Coronary artery (tissue), 2 donors: Measurements from ENCODE around the gene CALHM1.
"Not testable (repeated sequence)": the region's sequence is repeated elsewhere in the genome, so short reads cannot be mapped to it uniquely, and the experiment has no call there.

ENCODE experiments used
- DNase-seq: peaks from one replicate; pipeline ENCODE4 v3.0.0-alpha.2; 2017; ENCODE audit warnings: low spot score
- H3K27ac ChIP-seq, 2 donors: fragments of 200-600 bp; sonication (generic); one replicate each; pipeline ENCODE4 v1.5.1; 2016 to 2019
- H3K4me3 ChIP-seq: fragments of 200-600 bp; sonication (generic); 2 replicates; pipeline ENCODE4 v1.5.1; 2016; ENCODE audit warnings: mild to moderate bottlenecking, moderate library complexity
- CTCF ChIP-seq: fragments of 200-600 bp; sonication (generic); IDR thresholded peaks from one replicate; pipeline ENCODE4 v1.5.1; 2019; ENCODE audit warnings: antibody characterized with exemption

CALHM1 gene

GRCh38 chr10:103493916-103494877, 35.5 kb upstream of the CALHM1 start:
- Histone ChIP-seq H3K27ac (no peak overlapping the region), H3K4me3 (peak overlapping the region; percentile 74)
- TF ChIP-seq CTCF = no peak
- DNase-seq = no peak

GRCh38 chr10:103493362-103493915, 34.7 kb upstream of the CALHM1 start, which contains the start of gene NEURL1:
TSS of gene NEURL1 (plus strand) at chr10:103493705. CDS start at chr10:103494388, 683 bp downstream.
- no peak within 1 kb of the TSS for H3K27ac ChIP-seq
- peak within 1 kb of the TSS; percentile 74 for H3K4me3 ChIP-seq
- no peak for TF ChIP-seq CTCF
- no peak for DNase-seq

- TF ChIP-seq CTCF = no peak
- no peak for DNase-seq
- Histone ChIP-seq H3K27ac (no peak overlapping the region), H3K4me3 (peak overlapping the region; percentile 74)
Measured at GRCh38 chr10:103492655-103493261, 34.1 kb upstream of the CALHM1 start.

- TF ChIP-seq CTCF = no peak
- Histone ChIP-seq H3K4me3 (no peak overlapping the region), H3K27ac (no peak overlapping the region)
- DNase-seq = no peak
Measured at GRCh38 chr10:103491729-103492364, 33.1 kb upstream of the CALHM1 start.

GRCh38 chr10:103490986-103491314, 32.2 kb upstream of the CALHM1 start:
- Histone ChIP-seq H3K27ac (no peak overlapping the region), H3K4me3 (no peak overlapping the region)
- TF ChIP-seq CTCF = no peak
- DNase-seq = no peak

GRCh38 chr10:103487410-103487708, 28.7 kb upstream of the CALHM1 start:
- DNase-seq = no peak
- TF ChIP-seq CTCF = no peak
- H3K4me3 ChIP-seq = no peak overlapping the region
- no peak overlapping the region for H3K27ac ChIP-seq

- H3K27ac ChIP-seq, DNase-seq, H3K4me3 ChIP-seq: not testable (repeated sequence)
Measured at GRCh38 chr10:103486635-103487409, 28.1 kb upstream of the CALHM1 start.
